ENCODE measurements around the gene AP1S1. TPM values are rescaled to one million over a fixed set of nuclear protein-coding genes. Genes with fewer than 3 reads are reported as not detected.
A peak's percentile ranks its signal among the peaks of the same experiment; 100 is the strongest.

Gene AP1S1
- total RNA-seq, 1 donor from 2014 or later = 181 TPM

DNA sequence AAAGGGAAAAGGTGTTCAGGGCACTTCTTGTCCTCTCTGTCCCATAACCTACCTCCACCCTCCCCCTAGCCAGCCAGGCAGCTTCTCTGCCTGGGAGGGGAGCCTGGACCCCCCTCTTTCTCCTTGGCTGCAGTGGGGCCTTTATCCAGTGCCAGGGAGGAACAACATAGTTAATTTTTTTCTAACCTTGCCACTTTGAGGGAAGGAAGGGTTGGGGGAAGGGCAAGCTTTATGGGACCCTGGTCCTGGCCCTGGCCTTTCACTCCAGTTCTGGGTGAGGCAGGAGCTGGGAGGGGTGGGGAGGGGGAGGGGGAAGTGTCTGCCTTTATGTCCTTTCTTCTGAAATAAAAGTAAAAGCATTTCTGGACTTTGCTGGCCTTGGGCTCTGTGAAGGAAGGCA lies 6.6 kb downstream of the AP1S1 start:
- H4K20me1 ChIP-seq (ENCODE audit: insufficient read depth, low read length) = peaks cover 61% of the 10 kb centered on the region
- peak overlapping the region; percentile 47 for H3K27ac Mint-ChIP-seq (ENCODE audit: unreplicated experiment)
- H3K36me3 ChIP-seq (ENCODE audit: insufficient read depth, low read length) = peaks cover 11% of the 10 kb centered on the region
- no peaks in the 10 kb centered on the region for H3K9me3 Mint-ChIP-seq (ENCODE audit: unreplicated experiment)
- H3K27me3 Mint-ChIP-seq (ENCODE audit: low read depth, unreplicated experiment) = no peaks in the 10 kb centered on the region
- no peaks in the 10 kb centered on the region for H3K9me3 ChIP-seq (ENCODE audit: insufficient read depth, low read depth, low read length)
- no peak for FAIRE-seq
- H2AFZ ChIP-seq (ENCODE audit: low read depth, low read length) = no peak overlapping the region
- H3K4me1 ChIP-seq (ENCODE audit: insufficient read depth, low read length) = peaks cover 34% of the 10 kb centered on the region
- peaks cover 27% of the 10 kb centered on the region for H3K4me1 Mint-ChIP-seq (ENCODE audit: low read depth, unreplicated experiment)
- no peak for DNase-seq (ENCODE audit: low read depth)
- H3K4me3 Mint-ChIP-seq (ENCODE audit: unreplicated experiment) = no peak overlapping the region
- no peak overlapping the region for H3K4me2 ChIP-seq (ENCODE audit: low read length)
- peaks cover 11% of the 10 kb centered on the region for H3K79me2 ChIP-seq (ENCODE audit: insufficient read depth, low read length)
- H3K9ac ChIP-seq (ENCODE audit: low read length) = no peak overlapping the region
- peaks cover 8% of the 10 kb centered on the region for H3K36me3 Mint-ChIP-seq (ENCODE audit: low read depth, unreplicated experiment)
- peaks cover 8% of the 10 kb centered on the region for H3K27me3 ChIP-seq (ENCODE audit: insufficient read depth, low read length)
- no peak overlapping the region for H3K4me3 ChIP-seq (ENCODE audit: insufficient read depth, low read depth, low read length)
- TF ChIP-seq, protein P1, sequence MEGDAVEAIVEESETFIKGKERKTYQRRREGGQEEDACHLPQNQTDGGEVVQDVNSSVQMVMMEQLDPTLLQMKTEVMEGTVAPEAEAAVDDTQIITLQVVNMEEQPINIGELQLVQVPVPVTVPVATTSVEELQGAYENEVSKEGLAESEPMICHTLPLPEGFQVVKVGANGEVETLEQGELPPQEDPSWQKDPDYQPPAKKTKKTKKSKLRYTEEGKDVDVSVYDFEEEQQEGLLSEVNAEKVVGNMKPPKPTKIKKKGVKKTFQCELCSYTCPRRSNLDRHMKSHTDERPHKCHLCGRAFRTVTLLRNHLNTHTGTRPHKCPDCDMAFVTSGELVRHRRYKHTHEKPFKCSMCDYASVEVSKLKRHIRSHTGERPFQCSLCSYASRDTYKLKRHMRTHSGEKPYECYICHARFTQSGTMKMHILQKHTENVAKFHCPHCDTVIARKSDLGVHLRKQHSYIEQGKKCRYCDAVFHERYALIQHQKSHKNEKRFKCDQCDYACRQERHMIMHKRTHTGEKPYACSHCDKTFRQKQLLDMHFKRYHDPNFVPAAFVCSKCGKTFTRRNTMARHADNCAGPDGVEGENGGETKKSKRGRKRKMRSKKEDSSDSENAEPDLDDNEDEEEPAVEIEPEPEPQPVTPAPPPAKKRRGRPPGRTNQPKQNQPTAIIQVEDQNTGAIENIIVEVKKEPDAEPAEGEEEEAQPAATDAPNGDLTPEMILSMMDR (IDR thresholded peaks at IDR 0.05; ENCODE audit: insufficient read depth, low read depth, low read length) = no peak
- no peak for TF ChIP-seq EZH2 (IDR thresholded peaks at IDR 0.05; ENCODE audit: insufficient read depth, low read length)
- no peak overlapping the region for H3K27ac ChIP-seq (ENCODE audit: low read depth, low read length)

DNA sequence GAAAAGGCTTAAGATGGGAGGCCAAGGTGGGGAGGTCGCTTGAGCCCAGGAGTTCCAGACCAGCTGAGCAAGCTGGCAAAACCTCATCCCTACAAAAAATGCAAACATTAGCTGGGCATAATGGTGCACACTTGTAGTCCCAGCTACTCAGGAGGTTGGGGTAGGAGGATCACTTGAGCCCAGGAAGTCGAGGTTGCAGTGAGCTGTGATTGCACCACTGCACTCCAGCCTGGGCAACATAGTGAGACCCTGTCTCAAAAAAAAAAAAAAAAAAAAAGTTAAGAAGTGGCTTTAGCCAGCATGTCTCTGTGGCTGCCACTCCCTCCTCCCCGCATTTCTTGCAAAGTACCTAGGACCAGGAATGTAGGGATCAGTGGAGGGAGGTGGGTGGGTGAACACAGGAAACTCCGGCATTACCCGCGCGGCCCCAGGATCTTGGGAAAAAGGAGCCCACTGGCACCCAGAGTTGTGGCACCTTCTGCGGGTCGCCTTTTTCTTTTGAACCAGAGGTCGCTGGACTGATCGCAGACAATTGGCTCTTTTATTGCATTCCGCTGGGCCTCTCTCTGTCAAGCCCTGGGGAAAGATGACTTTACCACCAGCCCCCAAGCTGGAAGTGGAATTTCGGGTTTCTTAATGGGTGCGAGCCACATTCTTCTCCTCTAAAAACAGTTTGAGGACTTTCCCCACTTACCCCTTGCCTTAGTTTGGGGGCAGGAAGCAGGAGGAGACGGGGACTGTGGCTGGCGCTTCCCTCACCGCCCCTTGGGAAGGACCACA lies 7.6 kb downstream of the AP1S1 start:
- Histone ChIP-seq H2AFZ (ENCODE audit: low read depth, low read length) (no peak overlapping the region), H3K27ac (ENCODE audit: low read depth, low read length) (no peak overlapping the region), H3K4me1 (ENCODE audit: insufficient read depth, low read length) (peaks cover 39% of the 10 kb centered on the region), H3K79me2 (ENCODE audit: insufficient read depth, low read length) (peaks cover 5% of the 10 kb centered on the region), H3K9me3 (ENCODE audit: insufficient read depth, low read depth, low read length) (no peaks in the 10 kb centered on the region), H3K4me3 (ENCODE audit: insufficient read depth, low read depth, low read length) (no peak overlapping the region), H3K9ac (ENCODE audit: low read length) (no peak overlapping the region), H3K4me2 (ENCODE audit: low read length) (no peak overlapping the region), H3K36me3 (ENCODE audit: insufficient read depth, low read length) (peaks cover 11% of the 10 kb centered on the region), H4K20me1 (ENCODE audit: insufficient read depth, low read length) (peaks cover 53% of the 10 kb centered on the region), H3K27me3 (ENCODE audit: insufficient read depth, low read length) (peaks cover 12% of the 10 kb centered on the region)
- Mint-ChIP-seq H3K27me3 (ENCODE audit: low read depth, unreplicated experiment) (no peaks in the 10 kb centered on the region), H3K4me1 (ENCODE audit: low read depth, unreplicated experiment) (peaks cover 28% of the 10 kb centered on the region), H3K27ac (ENCODE audit: unreplicated experiment) (peak overlapping the region; percentile 83), H3K9me3 (ENCODE audit: unreplicated experiment) (no peaks in the 10 kb centered on the region), H3K36me3 (ENCODE audit: low read depth, unreplicated experiment) (peaks cover 4% of the 10 kb centered on the region), H3K4me3 (ENCODE audit: unreplicated experiment) (peak overlapping the region; percentile 80)
- DNase-seq (ENCODE audit: low read depth) (no peak), FAIRE-seq (no peak)
- TF ChIP-seq, protein P1 (IDR thresholded peaks at IDR 0.05; ENCODE audit: insufficient read depth, low read depth, low read length) = no peak
- TF ChIP-seq EZH2 (IDR thresholded peaks at IDR 0.05; ENCODE audit: insufficient read depth, low read length) = no peak
